Vagina (tissue), 2 donors: ENCODE results near the gene KCTD17.

Experiments
- POLR2A ChIP-seq, 2 donors: fragments of 450-650 bp; IDR thresholded peaks; one replicate each; pipeline ENCODE4 v1.6.1; 2017; ENCODE audit warnings: antibody characterized with exemption in 2 of 2, mild to moderate bottlenecking in 2 of 2, moderate library complexity in 2 of 2
- POLR2AphosphoS5 ChIP-seq, 2 donors: sonication (generic); formaldehyde crosslinking; IDR thresholded peaks; one replicate each; pipeline ENCODE4 v1.9.0; 2017; ENCODE audit warnings: antibody characterized with exemption in 2 of 2, mild to moderate bottlenecking in 2 of 2, low read depth in 1 of 2; ENCODE audit not compliant: insufficient read depth in 1 of 2
- TF ChIP-seq, protein P1 (sequence below), 3 experiments: fragments of 450-650 bp in 2 of 3; fragments of 200-600 bp in 1 of 3; sonication (generic) in 1 of 3; IDR thresholded peaks; one replicate each; pipeline ENCODE4 v1.5.1; 2017 to 2019; ENCODE audit warnings: antibody characterized with exemption in 3 of 3, mild to moderate bottlenecking in 2 of 3, moderate library complexity in 2 of 3

DNA sequence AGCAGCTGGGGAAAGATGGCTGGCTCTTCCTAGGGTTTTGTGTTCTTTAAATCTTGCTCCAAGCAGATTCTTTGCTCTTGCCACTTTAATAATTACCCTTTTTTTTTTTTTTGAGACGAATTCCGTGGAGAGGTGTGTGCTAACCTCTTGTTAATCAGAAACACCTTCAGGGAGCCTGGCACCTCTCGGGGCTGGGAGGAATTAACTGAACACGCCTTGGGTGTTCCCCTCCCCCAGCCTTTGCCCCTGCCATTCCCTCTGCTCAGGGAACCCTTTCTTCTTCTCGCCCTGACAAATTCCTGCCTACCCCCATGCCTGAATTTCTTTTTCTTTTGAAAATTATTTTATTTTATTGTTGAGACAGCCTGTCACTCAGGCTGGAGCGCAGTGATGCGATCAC, 40.5 kb downstream of the KCTD17 start:
- TF ChIP-seq, protein P1, sequence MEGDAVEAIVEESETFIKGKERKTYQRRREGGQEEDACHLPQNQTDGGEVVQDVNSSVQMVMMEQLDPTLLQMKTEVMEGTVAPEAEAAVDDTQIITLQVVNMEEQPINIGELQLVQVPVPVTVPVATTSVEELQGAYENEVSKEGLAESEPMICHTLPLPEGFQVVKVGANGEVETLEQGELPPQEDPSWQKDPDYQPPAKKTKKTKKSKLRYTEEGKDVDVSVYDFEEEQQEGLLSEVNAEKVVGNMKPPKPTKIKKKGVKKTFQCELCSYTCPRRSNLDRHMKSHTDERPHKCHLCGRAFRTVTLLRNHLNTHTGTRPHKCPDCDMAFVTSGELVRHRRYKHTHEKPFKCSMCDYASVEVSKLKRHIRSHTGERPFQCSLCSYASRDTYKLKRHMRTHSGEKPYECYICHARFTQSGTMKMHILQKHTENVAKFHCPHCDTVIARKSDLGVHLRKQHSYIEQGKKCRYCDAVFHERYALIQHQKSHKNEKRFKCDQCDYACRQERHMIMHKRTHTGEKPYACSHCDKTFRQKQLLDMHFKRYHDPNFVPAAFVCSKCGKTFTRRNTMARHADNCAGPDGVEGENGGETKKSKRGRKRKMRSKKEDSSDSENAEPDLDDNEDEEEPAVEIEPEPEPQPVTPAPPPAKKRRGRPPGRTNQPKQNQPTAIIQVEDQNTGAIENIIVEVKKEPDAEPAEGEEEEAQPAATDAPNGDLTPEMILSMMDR (IDR thresholded peaks at IDR 0.05): no peak
- TF ChIP-seq POLR2A (IDR thresholded peaks at IDR 0.05) (no peak), POLR2AphosphoS5 (IDR thresholded peaks at IDR 0.05; ENCODE audit: insufficient read depth in 1 of 2, low read depth in 1 of 2) (no peak)
